Nephron progenitor cell (in vitro differentiated cells): ENCODE data around the gene ARF6.
"Not testable (repeated sequence)": the region's sequence is repeated elsewhere in the genome, so short reads cannot be mapped to it uniquely, and the experiment has no call there.

Source experiments
- DNase-seq: peaks from one replicate; pipeline ENCODE4 v3.0.0; 2021
- H3K27ac Mint-ChIP-seq: 2 replicates; pipeline ENCODE4 v1.8.0; 2021; ENCODE audit warnings: mild to moderate bottlenecking, moderate library complexity, mixed read lengths
- H3K27me3 Mint-ChIP-seq: 2 replicates; pipeline ENCODE4 v1.8.0; 2021; ENCODE audit warnings: mild to moderate bottlenecking, low read depth, mixed read lengths; ENCODE audit not compliant: poor library complexity
- H3K36me3 Mint-ChIP-seq: 2 replicates; pipeline ENCODE4 v1.8.0; 2021; ENCODE audit warnings: low read depth, mixed read lengths
- H3K4me1 Mint-ChIP-seq: 2 replicates; pipeline ENCODE4 v1.8.0; 2021; ENCODE audit warnings: mixed read lengths
- H3K4me3 Mint-ChIP-seq: 2 replicates; pipeline ENCODE4 v1.8.0; 2021; ENCODE audit warnings: mild to moderate bottlenecking, moderate library complexity, mixed read lengths
- H3K9me3 Mint-ChIP-seq: 2 replicates; pipeline ENCODE4 v1.8.0; 2021; ENCODE audit warnings: mild to moderate bottlenecking, moderate library complexity, mixed read lengths
- TF ChIP-seq, protein P1 (sequence below): fragments of 200-600 bp; sonication (generic); IDR thresholded peaks from 2 replicates; pipeline ENCODE4 v1.5.0; 2021; ENCODE audit warnings: antibody characterized with exemption

ARF6 gene

GRCh38 chr14:49897965-49898364 lies 5.1 kb downstream of the ARF6 start:
- DNase-seq, result no peak
- H3K4me3 Mint-ChIP-seq, result no peak overlapping the region
- peaks cover 39% of the 10 kb centered on the region for H3K36me3 Mint-ChIP-seq
- H3K27me3 Mint-ChIP-seq, result no peaks in the 10 kb centered on the region
- H3K27ac Mint-ChIP-seq, result peak overlapping the region; percentile 6
- TF ChIP-seq, protein P1, sequence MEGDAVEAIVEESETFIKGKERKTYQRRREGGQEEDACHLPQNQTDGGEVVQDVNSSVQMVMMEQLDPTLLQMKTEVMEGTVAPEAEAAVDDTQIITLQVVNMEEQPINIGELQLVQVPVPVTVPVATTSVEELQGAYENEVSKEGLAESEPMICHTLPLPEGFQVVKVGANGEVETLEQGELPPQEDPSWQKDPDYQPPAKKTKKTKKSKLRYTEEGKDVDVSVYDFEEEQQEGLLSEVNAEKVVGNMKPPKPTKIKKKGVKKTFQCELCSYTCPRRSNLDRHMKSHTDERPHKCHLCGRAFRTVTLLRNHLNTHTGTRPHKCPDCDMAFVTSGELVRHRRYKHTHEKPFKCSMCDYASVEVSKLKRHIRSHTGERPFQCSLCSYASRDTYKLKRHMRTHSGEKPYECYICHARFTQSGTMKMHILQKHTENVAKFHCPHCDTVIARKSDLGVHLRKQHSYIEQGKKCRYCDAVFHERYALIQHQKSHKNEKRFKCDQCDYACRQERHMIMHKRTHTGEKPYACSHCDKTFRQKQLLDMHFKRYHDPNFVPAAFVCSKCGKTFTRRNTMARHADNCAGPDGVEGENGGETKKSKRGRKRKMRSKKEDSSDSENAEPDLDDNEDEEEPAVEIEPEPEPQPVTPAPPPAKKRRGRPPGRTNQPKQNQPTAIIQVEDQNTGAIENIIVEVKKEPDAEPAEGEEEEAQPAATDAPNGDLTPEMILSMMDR, result no peak
- peaks cover 3% of the 10 kb centered on the region for H3K9me3 Mint-ChIP-seq
- H3K4me1 Mint-ChIP-seq, result peaks cover 37% of the 10 kb centered on the region

GRCh38 chr14:49898485-49898884 lies 5.6 kb downstream of the ARF6 start:
- H3K27ac Mint-ChIP-seq, result no peak overlapping the region
- peaks cover 37% of the 10 kb centered on the region for H3K4me1 Mint-ChIP-seq

GRCh38 chr14:49900973-49901372 lies 8.1 kb downstream of the ARF6 start:
- Mint-ChIP-seq H3K9me3 (peaks cover 3% of the 10 kb centered on the region), H3K4me1 (peaks cover 14% of the 10 kb centered on the region), H3K4me3 (no peak overlapping the region), H3K36me3 (peaks cover 22% of the 10 kb centered on the region), H3K27ac (no peak overlapping the region), H3K27me3 (no peaks in the 10 kb centered on the region)
- TF ChIP-seq, protein P1, result no peak
- DNase-seq, result no peak

More at GRCh38 chr14:49898485-49898884, 5.6 kb downstream of the ARF6 start:
- DNase-seq, result no peak
- no peaks in the 10 kb centered on the region for H3K27me3 Mint-ChIP-seq
- TF ChIP-seq, protein P1, result no peak
- no peak overlapping the region for H3K4me3 Mint-ChIP-seq
- H3K9me3 Mint-ChIP-seq, result peaks cover 3% of the 10 kb centered on the region
- peaks cover 39% of the 10 kb centered on the region for H3K36me3 Mint-ChIP-seq

GRCh38 chr14:49902679-49903246 lies 9.9 kb downstream of the ARF6 start:
- peaks cover 10% of the 10 kb centered on the region for H3K36me3 Mint-ChIP-seq
- DNase-seq, H3K27ac Mint-ChIP-seq, H3K27me3 Mint-ChIP-seq, H3K4me1 Mint-ChIP-seq, H3K9me3 Mint-ChIP-seq, H3K4me3 Mint-ChIP-seq: not testable (repeated sequence)

GRCh38 chr14:49904270-49904669 lies 11.4 kb downstream of the ARF6 start:
- Mint-ChIP-seq H3K9me3 (no peaks in the 10 kb centered on the region), H3K4me1 (peaks cover 4% of the 10 kb centered on the region), H3K27me3 (no peaks in the 10 kb centered on the region), H3K27ac (no peak overlapping the region), H3K36me3 (no peaks in the 10 kb centered on the region), H3K4me3 (no peak overlapping the region)
- TF ChIP-seq, protein P1, result no peak
- DNase-seq, result no peak

- no peak overlapping the region for H3K27ac Mint-ChIP-seq
- H3K27me3 Mint-ChIP-seq, result no peaks in the 10 kb centered on the region
- H3K36me3 Mint-ChIP-seq, result no peaks in the 10 kb centered on the region
- H3K9me3 Mint-ChIP-seq, result no peaks in the 10 kb centered on the region
- TF ChIP-seq, protein P1, result no peak
- H3K4me3 Mint-ChIP-seq, result no peak overlapping the region
- no peak for DNase-seq
- peaks cover 4% of the 10 kb centered on the region for H3K4me1 Mint-ChIP-seq
These were observed 13.1 kb downstream of the ARF6 start for GRCh38 chr14:49905989-49906388.
